ENCODE data around the gene ERBB3.

Gene ERBB3

GRCh38 chr12:56141946-56142784 is 62.2 kb downstream of the ERBB3 start:
- DNase-seq, result no peak

- no peak for DNase-seq
Observed at GRCh38 chr12:56143217-56143616, 63.3 kb downstream of the ERBB3 start.

- DNase-seq, result no peak
Observed at GRCh38 chr12:56143870-56144269, 63.9 kb downstream of the ERBB3 start.

- DNase-seq, result no peak
Observed at GRCh38 chr12:56145217-56145616, 65.3 kb downstream of the ERBB3 start.

GRCh38 chr12:56146492-56147460 is 66.8 kb downstream of the ERBB3 start:
- no peak for DNase-seq

- DNase-seq, result no peak
Observed at GRCh38 chr12:56150563-56150962, 70.6 kb downstream of the ERBB3 start.

- DNase-seq, result peak; percentile 88
Observed at GRCh38 chr12:56151672-56152131, 71.7 kb downstream of the ERBB3 start.

- peak; percentile 97 for DNase-seq
Observed at GRCh38 chr12:56152132-56152755, 72.3 kb downstream of the ERBB3 start, which contains the start of gene MYL6B. TSS of gene MYL6B (plus strand) at chr12:56152587. CDS start at chr12:56153919, 1,332 bp downstream.
